Measurements from ENCODE around the gene DDIT4. TPM values are rescaled to one million over a fixed set of nuclear protein-coding genes. Genes with fewer than 3 reads are reported as not detected.

Gene DDIT4
- total RNA-seq, 1 experiment from 2014 or later, result 68.9 TPM

DNA sequence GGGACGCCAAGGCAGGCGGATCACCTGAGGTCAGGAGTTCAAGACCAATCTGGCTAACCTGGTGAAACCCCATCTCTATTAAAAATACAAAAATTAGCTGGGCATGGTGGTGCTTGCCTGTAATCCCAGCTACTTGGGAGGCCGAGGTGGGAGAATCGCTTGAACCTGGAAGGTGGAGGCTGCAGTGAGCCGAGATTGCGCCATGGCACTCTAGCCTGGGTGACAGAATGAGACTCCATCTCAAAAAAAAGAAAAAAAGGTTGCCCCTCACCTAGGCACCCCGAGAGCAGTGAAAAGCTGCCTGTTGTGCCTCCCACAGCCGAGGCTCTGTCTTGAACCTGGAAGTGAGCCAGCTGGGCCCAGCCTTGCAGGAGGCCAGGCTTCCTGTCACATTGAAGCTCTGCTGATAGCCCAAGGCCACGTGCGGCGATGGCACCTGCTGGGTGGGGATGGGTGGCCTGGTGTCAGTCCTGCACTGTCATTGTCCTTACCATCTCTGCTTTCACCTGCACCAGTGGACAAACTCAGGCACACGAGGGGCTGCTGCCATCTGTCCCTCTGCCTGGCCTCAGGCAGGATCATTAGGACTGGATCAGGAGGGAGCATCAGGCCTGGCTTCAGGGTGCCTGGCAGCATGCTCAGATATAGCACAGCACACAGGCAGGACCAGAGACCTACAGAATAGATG is 43.2 kb downstream of the DDIT4 start:
- TF ChIP-seq EZH2phosphoT487 (IDR thresholded peaks at IDR 0.05; ENCODE audit: borderline replicate concordance, low read length), result no peak
- TF ChIP-seq EZH2 (IDR thresholded peaks at IDR 0.05; ENCODE audit: low read length, unreplicated experiment), result no peak
- no peak for TF ChIP-seq CTCF (conservative IDR thresholded peaks at IDR 0.05; ENCODE audit: low read depth, low read length)
- ChIA-PET POLR2A (ENCODE audit: unreplicated experiment) (no interaction called here), CTCF (no interaction called here)
- Histone ChIP-seq H3K9me2 (replicated peaks; ENCODE audit: low read length) (no peaks in the 10 kb centered on the region), H3F3A (ENCODE audit: low read length, unreplicated experiment) (peaks cover 4% of the 10 kb centered on the region), H2AFZ (ENCODE audit: low read length) (no peak overlapping the region), H3K4me1 (ENCODE audit: insufficient read depth, low read length) (peaks cover 55% of the 10 kb centered on the region), H3K79me2 (ENCODE audit: low read length) (no peaks in the 10 kb centered on the region), H3K9ac (ENCODE audit: low read length) (no peak overlapping the region), H3K27ac (ENCODE audit: low read length) (no peak overlapping the region), H3K36me3 (ENCODE audit: low read depth, low read length) (no peaks in the 10 kb centered on the region), H3K4me3 (ENCODE audit: low read length) (no peak overlapping the region), H4K20me1 (ENCODE audit: low read length) (no peaks in the 10 kb centered on the region), H3K4me2 (ENCODE audit: low read length) (no peak overlapping the region), H3K9me3 (ENCODE audit: low read length) (no peaks in the 10 kb centered on the region), H3K27me3 (ENCODE audit: low read length) (no peaks in the 10 kb centered on the region)
- ATAC-seq (no peak), DNase-seq (no peak)
- no TSS peak for BruUV-seq (replicated peaks)
- intact Hi-C loops (cut with micrococcal nuclease), result no loop called here

- H3F3A ChIP-seq (ENCODE audit: low read length, unreplicated experiment), result peaks cover 4% of the 10 kb centered on the region
- H3K27ac ChIP-seq (ENCODE audit: low read length), result peak overlapping the region; percentile 85
- BruUV-seq (replicated peaks), result no TSS peak
- H3K9me3 ChIP-seq (ENCODE audit: low read length), result no peaks in the 10 kb centered on the region
- intact Hi-C loops (cut with micrococcal nuclease), result no loop called here
- H3K79me2 ChIP-seq (ENCODE audit: low read length), result no peaks in the 10 kb centered on the region
- DNase-seq, result peak; percentile 22
- TF ChIP-seq CTCF (conservative IDR thresholded peaks at IDR 0.05; ENCODE audit: low read depth, low read length) (no peak), EZH2 (IDR thresholded peaks at IDR 0.05; ENCODE audit: low read length, unreplicated experiment) (no peak), EZH2phosphoT487 (IDR thresholded peaks at IDR 0.05; ENCODE audit: borderline replicate concordance, low read length) (no peak)
- ATAC-seq, result no peak
- ChIA-PET POLR2A (ENCODE audit: unreplicated experiment) (no interaction called here), CTCF (no interaction called here)
- H3K9ac ChIP-seq (ENCODE audit: low read length), result peak overlapping the region; percentile 70
- no peaks in the 10 kb centered on the region for H3K27me3 ChIP-seq (ENCODE audit: low read length)
- peak overlapping the region; percentile 53; the same call in 1 of the 2 replicates for H3K4me3 ChIP-seq (ENCODE audit: low read length)
- H3K4me1 ChIP-seq (ENCODE audit: insufficient read depth, low read length), result peaks cover 65% of the 10 kb centered on the region
- H2AFZ ChIP-seq (ENCODE audit: low read length), result no peak overlapping the region
- H4K20me1 ChIP-seq (ENCODE audit: low read length), result no peaks in the 10 kb centered on the region
- H3K9me2 ChIP-seq (replicated peaks; ENCODE audit: low read length), result no peaks in the 10 kb centered on the region
- H3K36me3 ChIP-seq (ENCODE audit: low read depth, low read length), result no peaks in the 10 kb centered on the region
- peak overlapping the region; percentile 78 for H3K4me2 ChIP-seq (ENCODE audit: low read length)
These were observed 44.9 kb downstream of the DDIT4 start for GRCh38 chr10:72318418-72319262.

All from PC-3 (cell line).